ENCODE results near the gene SMTN.

DNA sequence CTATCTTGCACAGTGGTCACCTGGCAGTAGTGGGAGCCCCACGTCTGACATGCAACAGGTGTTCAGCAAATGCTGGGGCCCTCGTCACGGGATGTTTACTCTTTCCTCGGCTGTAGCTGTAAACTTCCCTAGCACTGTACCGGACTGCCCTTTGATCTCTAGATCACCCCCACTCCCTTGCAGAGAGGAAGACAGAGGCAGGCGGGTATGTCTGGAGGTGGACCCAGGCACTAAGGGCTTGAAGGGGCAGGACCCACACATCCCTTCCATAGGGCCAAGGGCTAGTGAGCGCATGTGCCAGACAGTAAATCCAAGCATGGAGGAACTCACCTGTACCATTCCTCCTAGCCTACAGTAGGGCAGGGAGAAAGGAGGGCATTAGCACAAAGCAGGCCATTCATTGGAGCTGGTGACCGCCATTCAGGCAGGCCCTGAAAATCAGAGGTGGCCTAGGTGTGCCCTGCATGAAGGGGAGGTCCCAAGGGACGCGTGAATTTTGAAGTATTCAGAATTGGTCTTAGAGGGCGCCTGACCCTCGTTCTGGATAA lies 1.9 kb upstream of the SMTN start:
- TF ChIP-seq MYC (IDR thresholded peaks at IDR 0.05; ENCODE audit: low read depth, low read length) (no peak), POLR2A (IDR thresholded peaks at IDR 0.05; ENCODE audit: low read depth, low read length) (no peak), FOS (IDR thresholded peaks at IDR 0.05; ENCODE audit: borderline replicate concordance, insufficient read depth, low read length) (no peak), POLR2AphosphoS5 (IDR thresholded peaks at IDR 0.05; ENCODE audit: insufficient read depth, low read depth, low read length) (no peak), EZH2 (IDR thresholded peaks at IDR 0.05; ENCODE audit: borderline replicate concordance, low read depth, low read length, severe bottlenecking) (no peak)
- TF ChIP-seq, protein P1, sequence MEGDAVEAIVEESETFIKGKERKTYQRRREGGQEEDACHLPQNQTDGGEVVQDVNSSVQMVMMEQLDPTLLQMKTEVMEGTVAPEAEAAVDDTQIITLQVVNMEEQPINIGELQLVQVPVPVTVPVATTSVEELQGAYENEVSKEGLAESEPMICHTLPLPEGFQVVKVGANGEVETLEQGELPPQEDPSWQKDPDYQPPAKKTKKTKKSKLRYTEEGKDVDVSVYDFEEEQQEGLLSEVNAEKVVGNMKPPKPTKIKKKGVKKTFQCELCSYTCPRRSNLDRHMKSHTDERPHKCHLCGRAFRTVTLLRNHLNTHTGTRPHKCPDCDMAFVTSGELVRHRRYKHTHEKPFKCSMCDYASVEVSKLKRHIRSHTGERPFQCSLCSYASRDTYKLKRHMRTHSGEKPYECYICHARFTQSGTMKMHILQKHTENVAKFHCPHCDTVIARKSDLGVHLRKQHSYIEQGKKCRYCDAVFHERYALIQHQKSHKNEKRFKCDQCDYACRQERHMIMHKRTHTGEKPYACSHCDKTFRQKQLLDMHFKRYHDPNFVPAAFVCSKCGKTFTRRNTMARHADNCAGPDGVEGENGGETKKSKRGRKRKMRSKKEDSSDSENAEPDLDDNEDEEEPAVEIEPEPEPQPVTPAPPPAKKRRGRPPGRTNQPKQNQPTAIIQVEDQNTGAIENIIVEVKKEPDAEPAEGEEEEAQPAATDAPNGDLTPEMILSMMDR (IDR thresholded peaks at IDR 0.05; ENCODE audit: extremely low read depth in 1 of 2, insufficient read depth in 1 of 2, low read depth in 1 of 2, low read length in 2 of 2) = no peak
